HepG2 (cell line): ENCODE measurements around the gene STIMATE. TPM values are rescaled to one million over a fixed set of nuclear protein-coding genes. Genes with fewer than 3 reads are reported as not detected.
A peak's percentile ranks its signal among the peaks of the same experiment; 100 is the strongest.

ENCODE experiments used
- ADNP ChIP-seq: sonication (generic); formaldehyde crosslinking; IDR thresholded peaks from 2 replicates; pipeline ENCODE4 v1.4.0; 2020; ENCODE audit warnings: missing genetic modification reagents
- NR2C2 ChIP-seq: sonication (generic); formaldehyde crosslinking; IDR thresholded peaks from 2 replicates; pipeline ENCODE4 v1.4.0; 2020; ENCODE audit warnings: missing genetic modification reagents, mild to moderate bottlenecking, moderate library complexity, borderline replicate concordance
- ONECUT2 ChIP-seq: sonication (generic); formaldehyde crosslinking; IDR thresholded peaks from 2 replicates; pipeline ENCODE4 v1.4.0; 2020; ENCODE audit warnings: missing genetic modification reagents
- PITX1 ChIP-seq: sonication (generic); formaldehyde crosslinking; IDR thresholded peaks from 2 replicates; pipeline ENCODE4 v1.5.1; 2020; ENCODE audit warnings: mild to moderate bottlenecking, missing genetic modification reagents
- RAD21 ChIP-seq: fragments of 450-650 bp; formaldehyde crosslinking; IDR thresholded peaks from 2 replicates; pipeline ENCODE4 v1.5.0; 2020; ENCODE audit warnings: mild to moderate bottlenecking
- SRSF9 ChIP-seq: fragments of 200-400 bp; formaldehyde crosslinking; IDR thresholded peaks from 2 replicates; pipeline ENCODE4 v1.6.1; 2018; ENCODE audit warnings: borderline replicate concordance, mild to moderate bottlenecking, low read depth, low read length; ENCODE audit not compliant: insufficient read depth, poor library complexity, severe bottlenecking
- STAT6 ChIP-seq: sonication (generic); formaldehyde crosslinking; IDR thresholded peaks from 2 replicates; pipeline ENCODE4 v1.4.0; 2020; ENCODE audit warnings: missing genetic modification reagents, mild to moderate bottlenecking, borderline replicate concordance
- ZIK1 ChIP-seq: sonication (generic); formaldehyde crosslinking; IDR thresholded peaks from 2 replicates; pipeline ENCODE4 v1.5.0; 2020; ENCODE audit warnings: mild to moderate bottlenecking, low read depth, missing genetic modification reagents, borderline replicate concordance
- ZNF138 ChIP-seq: sonication (generic); formaldehyde crosslinking; IDR thresholded peaks from 2 replicates; pipeline ENCODE4 v1.5.0; 2020; ENCODE audit warnings: mild to moderate bottlenecking, low read depth, missing genetic modification reagents
- ZNF234 ChIP-seq: sonication (generic); formaldehyde crosslinking; conservative IDR thresholded peaks from 2 replicates; pipeline ENCODE4 v1.5.1; 2020; ENCODE audit warnings: mild to moderate bottlenecking, missing genetic modification reagents
- ZNF253 ChIP-seq: sonication (generic); formaldehyde crosslinking; IDR thresholded peaks from 2 replicates; pipeline ENCODE4 v1.8.0; 2022; ENCODE audit warnings: mild to moderate bottlenecking, missing genetic modification reagents, borderline replicate concordance
- ZNF678 ChIP-seq: sonication (generic); formaldehyde crosslinking; IDR thresholded peaks from 2 replicates; pipeline ENCODE4 v1.4.0; 2020; ENCODE audit warnings: mild to moderate bottlenecking, missing genetic modification reagents
- ZNF850 ChIP-seq: sonication (generic); formaldehyde crosslinking; conservative IDR thresholded peaks from 2 replicates; pipeline ENCODE4 v1.9.0; 2021; ENCODE audit warnings: mild to moderate bottlenecking, missing genetic modification reagents
- polyA plus RNA-seq, 8 experiments: library from polyadenylated mRNA; depleted of rRNA in 3 of 8; stranded (reverse) in 7 of 8; unstranded in 1 of 8; fragments of >200 nt; fragmentation: Illumina TruSeq in 4 of 8; extraction: Trizol in 4 of 8; gene quantifications; 2 replicates each; pipeline versions ENCODE4 v1.2.1 to v1.2.3, GENCODE V29; 2011 to 2016; ENCODE audit warnings: low read depth in 4 of 8, missing spikeins in 1 of 8, mixed read lengths in 1 of 8; ENCODE audit not compliant: insufficient read depth in 1 of 8
- total RNA-seq, 5 experiments: library from RNA; depleted of rRNA; stranded (reverse); fragments of >200 nt; fragmentation: Illumina TruSeq; extraction: Trizol; gene quantifications; 2 replicates each; pipeline ENCODE4 v1.2.3, GENCODE V29; 2016; ENCODE audit warnings: low read depth in 1 of 5

Gene STIMATE
- total and polyA plus RNA-seq, 2 of the 13 experiments (the other 11 are each of a cell fraction or from before 2014, with no cell fraction given), result 5.7 to 11.7 TPM

DNA sequence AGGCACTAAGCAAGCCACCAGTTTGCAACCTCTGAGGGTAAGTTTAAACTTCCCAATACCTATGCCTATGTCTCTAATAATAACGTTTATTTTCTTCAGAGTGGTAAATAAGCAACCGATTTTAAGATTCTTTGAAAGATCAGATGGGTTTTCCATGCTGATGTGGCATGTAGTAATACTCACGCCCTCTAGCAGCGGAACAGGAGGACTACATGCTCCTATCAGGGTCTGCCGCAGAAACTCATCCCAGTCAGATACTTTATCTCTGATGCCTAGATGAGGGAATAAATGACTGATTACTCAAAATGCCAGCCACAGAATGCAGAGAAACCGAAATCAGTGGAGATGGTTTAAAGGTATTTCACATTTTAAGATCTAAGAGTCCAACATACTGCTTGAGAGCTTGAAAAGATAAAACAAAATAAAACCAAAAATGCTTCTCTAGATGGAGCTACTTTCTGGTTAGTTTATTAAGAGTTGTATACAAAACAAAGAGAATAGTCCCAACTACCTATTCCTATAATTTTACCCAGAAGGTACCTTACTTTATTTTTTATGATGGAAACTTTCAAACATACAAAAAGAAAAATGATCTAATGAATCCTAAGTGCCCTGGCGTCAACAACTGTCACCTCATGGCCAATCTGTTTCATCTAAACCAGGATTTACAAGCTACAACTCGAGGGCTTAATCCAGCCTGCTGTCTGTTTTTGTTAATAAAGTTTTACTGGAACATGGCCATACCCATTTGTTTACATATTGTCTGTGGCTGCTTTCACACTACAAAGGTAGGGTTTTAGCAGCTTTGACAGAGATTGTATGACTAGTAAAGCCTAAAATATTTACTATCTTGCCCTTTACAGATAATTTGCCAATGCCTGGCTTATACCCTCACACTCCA is 37.5 kb upstream of the STIMATE start (continued):
- TF ChIP-seq ZNF234 (CRISPR knock-in tag), result no peak
- no peak for TF ChIP-seq ADNP (CRISPR knock-in tag)
- no peak for TF ChIP-seq SRSF9
- no peak for TF ChIP-seq ZIK1 (CRISPR knock-in tag)
- no peak for TF ChIP-seq NR2C2 (CRISPR knock-in tag)
- TF ChIP-seq STAT6 (CRISPR knock-in tag), result no peak
- TF ChIP-seq RAD21 (CRISPR knock-in tag), result peak; percentile 26; the same call in 1 of the 2 replicates
- TF ChIP-seq ONECUT2 (CRISPR knock-in tag), result no peak
- no peak for TF ChIP-seq ZNF850 (CRISPR knock-in tag)
- no peak for TF ChIP-seq ZNF678 (CRISPR knock-in tag)
- no peak for TF ChIP-seq ZNF253 (CRISPR knock-in tag)
- TF ChIP-seq ZNF138 (CRISPR knock-in tag), result no peak
- no peak for TF ChIP-seq PITX1
- TF ChIP-seq, all 625 proteins: peak for 7
